ENCODE data around the gene SLC20A1.

Gene SLC20A1

DNA sequence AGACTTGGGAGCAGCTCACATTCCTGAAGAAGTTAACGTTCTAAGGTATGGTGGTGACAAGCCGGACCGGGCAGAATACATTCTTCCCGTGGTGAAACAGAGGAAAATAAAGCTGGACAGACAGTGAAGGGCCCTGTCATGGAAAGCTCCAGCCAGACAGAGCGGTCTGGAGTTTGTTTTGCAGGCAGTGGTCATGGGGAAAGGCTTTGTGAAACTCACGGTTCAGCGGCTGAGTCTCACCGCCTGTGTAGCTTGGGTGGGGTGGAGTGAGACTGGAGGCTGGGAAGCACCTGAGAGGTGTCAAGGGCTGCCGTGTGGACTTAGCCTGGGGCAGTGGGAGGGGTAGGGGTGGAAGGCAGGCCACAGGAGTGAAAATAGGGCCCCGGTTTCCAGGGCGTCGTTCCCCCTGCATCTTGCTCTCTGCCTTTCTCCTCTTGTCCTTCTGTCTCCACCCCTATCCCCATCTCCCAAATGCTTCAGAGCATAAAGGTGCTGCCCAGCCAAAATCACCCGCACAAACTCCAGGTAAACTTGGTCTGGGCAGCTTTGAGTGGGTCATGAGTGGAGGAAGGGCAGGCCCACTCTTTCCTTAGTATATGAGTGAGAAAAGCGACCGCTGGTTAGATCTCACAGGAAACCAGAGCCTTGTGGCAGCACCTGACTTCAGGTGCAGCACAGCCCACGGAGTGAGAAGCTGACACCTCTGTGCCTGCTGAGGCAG is 11.4 kb upstream of the SLC20A1 start:
- no peak overlapping the region for H3K4me3 ChIP-seq (ENCODE audit: low read length)
- no peaks in the 10 kb centered on the region for H3K79me2 ChIP-seq (ENCODE audit: control insufficient read depth, low read length)
- TF ChIP-seq EZH2phosphoT487 (IDR thresholded peaks at IDR 0.05; ENCODE audit: borderline replicate concordance, low read length), result no peak
- no peak for TF ChIP-seq CTCF (IDR thresholded peaks at IDR 0.05; ENCODE audit: low read depth, low read length, poor library complexity, severe bottlenecking)
- no peaks in the 10 kb centered on the region for H3F3A ChIP-seq (ENCODE audit: control insufficient read depth, insufficient read depth)
- H4K20me1 ChIP-seq (ENCODE audit: control insufficient read depth, insufficient read depth, low read depth, low read length), result no peaks in the 10 kb centered on the region
- H3K4me2 ChIP-seq (ENCODE audit: low read length), result no peak overlapping the region
- peaks cover 9% of the 10 kb centered on the region for H3K4me1 ChIP-seq (ENCODE audit: control insufficient read depth, low read length)
- no peak overlapping the region for H3K27ac ChIP-seq (ENCODE audit: low read depth, low read length)
- H3K9me3 ChIP-seq (ENCODE audit: control insufficient read depth, insufficient read depth, low read length), result no peaks in the 10 kb centered on the region
- H3K9me2 ChIP-seq (replicated peaks; ENCODE audit: control insufficient read depth, low read length), result no peaks in the 10 kb centered on the region
- H3K36me3 ChIP-seq (ENCODE audit: control insufficient read depth, low read length), result no peaks in the 10 kb centered on the region
- H3K27me3 ChIP-seq (ENCODE audit: control insufficient read depth, low read length), result peaks cover 41% of the 10 kb centered on the region

DNA sequence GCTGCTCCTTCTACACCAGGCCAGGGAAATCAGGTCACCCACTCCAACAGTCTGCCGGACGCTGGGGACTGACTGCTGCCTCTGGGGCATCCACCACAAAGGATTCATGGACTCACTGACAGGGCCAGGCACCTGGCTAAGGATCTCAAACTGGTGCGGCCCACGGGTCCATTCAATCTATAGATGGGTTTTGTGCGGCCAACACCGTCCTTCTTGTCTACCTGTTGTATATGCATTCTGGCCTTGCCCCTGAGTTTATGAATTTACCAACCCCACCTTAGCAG is 10.9 kb upstream of the SLC20A1 start:
- Histone ChIP-seq H4K20me1 (ENCODE audit: control insufficient read depth, insufficient read depth, low read depth, low read length) (no peaks in the 10 kb centered on the region), H3K4me1 (ENCODE audit: control insufficient read depth, low read length) (peaks cover 9% of the 10 kb centered on the region), H3K4me3 (ENCODE audit: low read length) (no peak overlapping the region), H3K36me3 (ENCODE audit: control insufficient read depth, low read length) (no peaks in the 10 kb centered on the region), H3K79me2 (ENCODE audit: control insufficient read depth, low read length) (no peaks in the 10 kb centered on the region), H3K27ac (ENCODE audit: low read depth, low read length) (no peak overlapping the region), H3F3A (ENCODE audit: control insufficient read depth, insufficient read depth) (no peaks in the 10 kb centered on the region), H3K27me3 (ENCODE audit: control insufficient read depth, low read length) (peaks cover 40% of the 10 kb centered on the region), H3K9me3 (ENCODE audit: control insufficient read depth, insufficient read depth, low read length) (no peaks in the 10 kb centered on the region), H3K4me2 (ENCODE audit: low read length) (no peak overlapping the region), H3K9me2 (replicated peaks; ENCODE audit: control insufficient read depth, low read length) (no peaks in the 10 kb centered on the region)
- TF ChIP-seq EZH2phosphoT487 (IDR thresholded peaks at IDR 0.05; ENCODE audit: borderline replicate concordance, low read length) (no peak), CTCF (IDR thresholded peaks at IDR 0.05; ENCODE audit: low read depth, low read length, poor library complexity, severe bottlenecking) (no peak)

DNA sequence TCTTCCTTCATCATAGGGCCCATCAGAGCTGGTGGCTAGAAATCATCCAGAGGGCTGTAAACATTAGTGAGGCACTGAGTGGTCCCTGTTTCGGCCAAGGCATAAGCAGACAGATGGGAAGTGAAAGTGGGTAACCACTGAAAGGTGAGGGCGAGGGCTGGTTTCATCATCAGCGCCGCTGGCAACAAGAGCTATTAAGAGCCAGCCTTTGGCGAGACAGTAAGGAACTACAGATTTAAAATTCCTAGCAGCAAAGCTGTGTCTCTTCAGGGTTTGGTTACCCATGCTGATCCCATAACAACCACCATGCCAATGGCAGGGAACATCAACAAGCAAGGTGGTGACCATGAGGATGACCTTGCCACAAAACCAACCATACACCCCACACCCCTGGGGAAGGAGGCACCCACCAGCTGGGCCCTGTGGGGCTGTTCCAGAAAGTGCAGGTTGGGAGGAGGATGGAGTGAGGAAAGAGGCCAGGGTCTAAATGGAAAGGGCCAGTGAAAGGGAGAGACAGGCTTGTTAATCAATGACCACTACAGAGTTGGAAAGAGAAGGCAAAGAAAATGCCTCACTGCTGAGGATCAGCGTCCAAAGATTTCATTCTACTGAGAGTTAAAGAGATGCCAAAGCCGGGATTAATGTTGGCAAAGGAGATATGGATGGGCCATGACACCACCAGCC is 9.0 kb upstream of the SLC20A1 start:
- Histone ChIP-seq H3K9me2 (replicated peaks; ENCODE audit: control insufficient read depth, low read length) (no peaks in the 10 kb centered on the region), H3K4me3 (ENCODE audit: low read length) (no peak overlapping the region), H3K27ac (ENCODE audit: low read depth, low read length) (no peak overlapping the region), H4K20me1 (ENCODE audit: control insufficient read depth, insufficient read depth, low read depth, low read length) (no peaks in the 10 kb centered on the region), H3K79me2 (ENCODE audit: control insufficient read depth, low read length) (no peaks in the 10 kb centered on the region), H3K36me3 (ENCODE audit: control insufficient read depth, low read length) (no peaks in the 10 kb centered on the region), H3K9me3 (ENCODE audit: control insufficient read depth, insufficient read depth, low read length) (no peaks in the 10 kb centered on the region), H3F3A (ENCODE audit: control insufficient read depth, insufficient read depth) (no peaks in the 10 kb centered on the region), H3K27me3 (ENCODE audit: control insufficient read depth, low read length) (peaks cover 24% of the 10 kb centered on the region), H3K4me2 (ENCODE audit: low read length) (no peak overlapping the region), H3K4me1 (ENCODE audit: control insufficient read depth, low read length) (no peaks in the 10 kb centered on the region)
- TF ChIP-seq CTCF (IDR thresholded peaks at IDR 0.05; ENCODE audit: low read depth, low read length, poor library complexity, severe bottlenecking), result no peak
- TF ChIP-seq EZH2phosphoT487 (IDR thresholded peaks at IDR 0.05; ENCODE audit: borderline replicate concordance, low read length), result no peak
